HCT116 (cell line): ENCODE results near the gene SCGB3A1. TPM values are rescaled to one million over a fixed set of nuclear protein-coding genes. Genes with fewer than 3 reads are reported as not detected.

ENCODE experiments used
- ATAC-seq: fragments of 200-7000 bp; cut with Tn5 transposase; 2 replicates; pipeline ENCODE4 v1.9.1; 2020; ENCODE audit warnings: mild to moderate bottlenecking, moderate library complexity
- BruUV-seq: library from RNA; stranded (reverse); fragments of 400-500 nt; replicated peaks from 2 replicates; lab custom pipeline; 2021; lab: Mats Ljungman, UMichigan
- CTCF ChIA-PET: fragments of 300-600 bp; sonication (Branson Sonifier 250); formaldehyde crosslinking; loops from one replicate; lab custom pipeline; 2021; ENCODE audit warnings: antibody characterized with exemption; lab: Charles Lee
- POLR2A ChIA-PET: fragments of 300-600, 350-600 bp; sonication (Branson Sonifier 250); formaldehyde crosslinking; loops from one replicate; lab custom pipeline; 2021; ENCODE audit warnings: antibody characterized with exemption; lab: Charles Lee
- RAD21 ChIA-PET, 2 experiments: fragments of 300-600 bp; sonication (Branson Sonifier 250); formaldehyde crosslinking; loops; one replicate each; lab custom pipeline; 2023; ENCODE audit warnings: low total read pairs in 2 of 2; ENCODE audit not compliant: uncharacterized antibody in 2 of 2, unreplicated experiment in 2 of 2, low non-redundant PET in 1 of 2; lab: Charles Lee
- DNase-seq: peaks from one replicate; pipeline ENCODE4 v3.0.0-alpha.2; 2010; ENCODE audit warnings: low read depth, low spot score
- H2AFZ ChIP-seq: fragments of 200-600 bp; shearing (Covaris generic), sonication (generic); 2 replicates; pipeline ENCODE4 v1.6.1; 2017; ENCODE audit warnings: low read depth, mixed run types, mixed read lengths, antibody characterized with exemption, low read length; ENCODE audit not compliant: poor library complexity, severe bottlenecking
- H3K27ac ChIP-seq: 2 replicates; pipeline ENCODE4 v1.5.1; 2012; ENCODE audit warnings: low read depth, low read length
- H3K27me3 ChIP-seq: fragments of 200-600 bp; sonication (generic); 2 replicates; pipeline ENCODE4 v1.6.1; 2016; ENCODE audit warnings: mixed run types, low read length, mixed read lengths; ENCODE audit not compliant: insufficient read depth
- H3K36me3 ChIP-seq, 2 experiments: fragments of 200-500 bp in 1 of 2; fragments of 200-600 bp in 1 of 2; sonication (Bioruptor generic) in 1 of 2; sonication (generic) in 1 of 2; 2 replicates each; pipeline versions ENCODE4 v1.5.1 to v1.6.1; 2014 to 2016; ENCODE audit warnings: low read length in 2 of 2, inconsistent platforms in 1 of 2, mixed read lengths in 1 of 2, mixed run types in 1 of 2; ENCODE audit not compliant: insufficient read depth in 2 of 2, control insufficient read depth in 1 of 2
- H3K4me1 ChIP-seq, 2 experiments: fragments of 200-600 bp in 1 of 2; sonication (generic) in 1 of 2; 2 replicates each; pipeline versions ENCODE4 v1.5.1 to v1.6.1; 2012 to 2017; ENCODE audit warnings: low read length in 2 of 2, inconsistent platforms in 1 of 2, mild to moderate bottlenecking in 1 of 2, mixed read lengths in 1 of 2, mixed run types in 1 of 2, moderate library complexity in 1 of 2; ENCODE audit not compliant: insufficient read depth in 2 of 2, control insufficient read depth in 1 of 2
- H3K4me2 ChIP-seq: fragments of 200-600 bp; sonication (generic); 2 replicates; pipeline ENCODE4 v1.6.1; 2017; ENCODE audit warnings: mixed run types, low read length, mixed read lengths
- H3K4me3 ChIP-seq, 2 experiments: fragments of 200-600 bp in 1 of 2; sonication (generic) in 1 of 2; replicated peaks in 1 of 2; 2 replicates each; pipeline ENCODE4 v1.5.1; 2011 to 2016; ENCODE audit warnings: low read length in 2 of 2, control low read depth in 1 of 2, low read depth in 1 of 2, mild to moderate bottlenecking in 1 of 2, mixed read lengths in 1 of 2, mixed run types in 1 of 2
- H3K79me2 ChIP-seq: fragments of 200-600 bp; sonication (generic); 2 replicates; pipeline ENCODE4 v1.6.1; 2017; ENCODE audit warnings: mild to moderate bottlenecking, mixed run types, low read length, moderate library complexity, mixed read lengths; ENCODE audit not compliant: insufficient read depth
- H3K9ac ChIP-seq: fragments of 200-600 bp; sonication (generic); 2 replicates; pipeline ENCODE4 v1.6.1; 2016; ENCODE audit warnings: low read length, mixed read lengths
- H3K9me2 ChIP-seq: fragments of 200-600 bp; sonication (generic), shearing (Covaris generic); 2 replicates; pipeline ENCODE4 v1.6.1; 2017; ENCODE audit warnings: mixed run types, mild to moderate bottlenecking, moderate library complexity; ENCODE audit not compliant: insufficient read depth
- H3K9me3 ChIP-seq, 2 experiments: fragments of 200-500 bp in 1 of 2; fragments of 200-600 bp in 1 of 2; sonication (Bioruptor generic) in 1 of 2; sonication (generic) in 1 of 2; 2 replicates each; pipeline ENCODE4 v1.6.1; 2014 to 2017; ENCODE audit warnings: low read length in 2 of 2, mixed read lengths in 2 of 2, inconsistent platforms in 1 of 2, low read depth in 1 of 2, mild to moderate bottlenecking in 1 of 2, mixed run types in 1 of 2, moderate library complexity in 1 of 2; ENCODE audit not compliant: control insufficient read depth in 1 of 2, insufficient read depth in 1 of 2
- H4K20me1 ChIP-seq: fragments of 200-600 bp; sonication (generic), shearing (Covaris generic); 2 replicates; pipeline ENCODE4 v1.6.1; 2017; ENCODE audit warnings: mixed run types, mild to moderate bottlenecking, moderate library complexity; ENCODE audit not compliant: insufficient read depth
- CBX3 ChIP-seq: IDR thresholded peaks from 2 replicates; pipeline ENCODE4 v1.6.1; 2012; ENCODE audit warnings: low read depth
- CEBPB ChIP-seq: IDR thresholded peaks from 2 replicates; pipeline ENCODE4 v1.6.1; 2012; ENCODE audit warnings: low read depth
- CTCF ChIP-seq, 3 experiments: fragments of 200-600 bp in 1 of 3; sonication (generic) in 1 of 3; IDR thresholded peaks in 2 of 3; conservative IDR thresholded peaks in 1 of 3; 2 replicates each; pipeline ENCODE4 v1.5.1; 2012 to 2017; ENCODE audit warnings: low read depth in 2 of 3, low read length in 2 of 3, antibody characterized with exemption in 1 of 3, borderline replicate concordance in 1 of 3, control low read depth in 1 of 3, mild to moderate bottlenecking in 1 of 3, mixed read lengths in 1 of 3, mixed run types in 1 of 3, moderate library complexity in 1 of 3; ENCODE audit not compliant: insufficient read depth in 1 of 3
- ELF1 ChIP-seq: IDR thresholded peaks from 2 replicates; pipeline ENCODE4 v1.6.1; 2012; ENCODE audit warnings: low read depth, borderline replicate concordance
- EZH2 ChIP-seq: fragments of 200-600 bp; sonication (generic); IDR thresholded peaks from 2 replicates; pipeline ENCODE4 v1.6.1; 2017; ENCODE audit warnings: antibody characterized with exemption, mixed run types
- FOSL1 ChIP-seq: IDR thresholded peaks from 2 replicates; pipeline ENCODE4 v1.6.1; 2012; ENCODE audit warnings: low read depth
- MAX ChIP-seq: IDR thresholded peaks from 2 replicates; pipeline ENCODE4 v1.6.1; 2012
- POLR2A ChIP-seq: IDR thresholded peaks from 2 replicates; pipeline ENCODE4 v1.7.0; 2011; ENCODE audit warnings: borderline replicate concordance; ENCODE audit not compliant: insufficient read depth, insufficient read length; ENCODE audit errors: extremely low read depth
- POLR2AphosphoS5 ChIP-seq: IDR thresholded peaks from 2 replicates; pipeline ENCODE4 v1.6.1; 2011; ENCODE audit warnings: mild to moderate bottlenecking, low read depth, low read length, moderate library complexity
- SIN3A ChIP-seq: IDR thresholded peaks from 2 replicates; pipeline ENCODE4 v1.6.1; 2012; ENCODE audit warnings: low read depth
- ZBTB33 ChIP-seq: IDR thresholded peaks from 2 replicates; pipeline ENCODE4 v1.6.1; 2011; ENCODE audit warnings: mild to moderate bottlenecking, low read length, moderate library complexity; ENCODE audit not compliant: insufficient replicate concordance; ENCODE audit errors: extremely low read depth
- intact Hi-C: fragments of 100-400 bp; cut with micrococcal nuclease; formaldehyde crosslinking; loops from 2 replicates; pipeline ENCODE4 v1.10.0; 2022
- total RNA-seq: library from RNA; stranded (reverse); gene quantifications from one replicate; pipeline ENCODE4 v1.2.1, GENCODE V29; 2021; ENCODE audit not compliant: unreplicated experiment

Gene SCGB3A1
- total RNA-seq, 1 experiment from 2014 or later, result not detected

- H3K4me1 ChIP-seq, result no peaks in the 10 kb centered on the region
- no peaks in the 10 kb centered on the region for H3K27me3 ChIP-seq
- ATAC-seq, result peak; percentile 41; the same call in 1 of the 2 replicates
- no peak overlapping the region for H3K27ac ChIP-seq
- ChIA-PET RAD21 (no interaction called here), CTCF (no interaction called here), POLR2A (no interaction called here)
- H3K9me3 ChIP-seq, result no peaks in the 10 kb centered on the region
- H3K79me2 ChIP-seq, result no peaks in the 10 kb centered on the region
- BruUV-seq, result no TSS peak
- TF ChIP-seq CEBPB (no peak), CTCF (IDR thresholded peaks at IDR 0.05 in 2 of 3, conservative IDR thresholded peaks at IDR 0.05 in 1 of 3; ENCODE audit: borderline replicate concordance in 1 of 3, insufficient read depth in 1 of 3, low read depth in 2 of 3, low read length in 2 of 3) (no peak), POLR2AphosphoS5 (no peak), ZBTB33 (no peak), EZH2 (no peak), FOSL1 (no peak), MAX (no peak), CBX3 (no peak), POLR2A (no peak), SIN3A (no peak), ELF1 (no peak)
- no peaks in the 10 kb centered on the region for H3K9me2 ChIP-seq
- no peaks in the 10 kb centered on the region for H4K20me1 ChIP-seq
- intact Hi-C loops, result no loop called here
- no peak overlapping the region for H3K4me3 ChIP-seq
- no peaks in the 10 kb centered on the region for H3K36me3 ChIP-seq
- H2AFZ ChIP-seq, result no peak overlapping the region
- no peak overlapping the region for H3K4me2 ChIP-seq
- DNase-seq, result no peak
- H3K9ac ChIP-seq, result no peak overlapping the region
These were observed 33.3 kb upstream of the SCGB3A1 start for GRCh38 chr5:180624587-180624986.
